ENCODE measurements around the gene BANF2.

Gene BANF2

DNA sequence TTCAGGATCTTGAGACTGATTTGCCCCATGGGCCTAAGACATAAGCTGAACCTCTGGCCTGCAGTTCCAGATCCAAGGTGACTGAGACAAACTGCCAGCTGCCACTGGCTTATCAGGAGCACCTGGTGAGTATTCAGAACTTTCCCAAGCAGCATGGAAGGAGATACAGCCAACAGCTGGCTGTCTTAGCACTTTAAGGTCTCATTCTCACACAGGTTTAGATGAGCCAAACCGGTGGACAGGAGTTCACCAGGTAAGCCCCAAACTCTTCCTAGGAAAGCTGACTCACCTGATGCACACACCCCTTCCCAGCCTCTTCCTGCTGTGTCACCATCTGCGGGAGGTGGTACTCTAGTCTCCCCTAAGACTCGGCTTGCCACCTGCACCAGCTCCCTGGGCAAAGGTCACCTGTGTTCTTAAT is at the start of gene BANF2:
Gene BANF2 (plus strand): TSS at position 36 of the 421 bp plus-strand sequence. CDS start 25,060 bp downstream, outside the sequence.
- TF ChIP-seq SUZ12 (IDR thresholded peaks at IDR 0.05; ENCODE audit: extremely low read depth, insufficient read depth, insufficient read length), result no peak
- Histone ChIP-seq H3K9ac (ENCODE audit: insufficient read length, low read depth) (no peak within 1 kb of the TSS), H3K27me3 (ENCODE audit: insufficient read depth, insufficient read length) (no peaks in the 10 kb centered on the region), H3K4me3 (ENCODE audit: insufficient read length, low read depth) (no peak within 1 kb of the TSS), H3K4me1 (ENCODE audit: insufficient read depth, insufficient read length) (no peaks in the 10 kb centered on the region), H3K36me3 (ENCODE audit: insufficient read depth, insufficient read length, low read length) (no peaks in the 10 kb centered on the region), H3K9me3 (ENCODE audit: insufficient read depth, low read length) (no peaks in the 10 kb centered on the region)
- no peak for DNase-seq (ENCODE audit: low read depth, low spot score)

DNA sequence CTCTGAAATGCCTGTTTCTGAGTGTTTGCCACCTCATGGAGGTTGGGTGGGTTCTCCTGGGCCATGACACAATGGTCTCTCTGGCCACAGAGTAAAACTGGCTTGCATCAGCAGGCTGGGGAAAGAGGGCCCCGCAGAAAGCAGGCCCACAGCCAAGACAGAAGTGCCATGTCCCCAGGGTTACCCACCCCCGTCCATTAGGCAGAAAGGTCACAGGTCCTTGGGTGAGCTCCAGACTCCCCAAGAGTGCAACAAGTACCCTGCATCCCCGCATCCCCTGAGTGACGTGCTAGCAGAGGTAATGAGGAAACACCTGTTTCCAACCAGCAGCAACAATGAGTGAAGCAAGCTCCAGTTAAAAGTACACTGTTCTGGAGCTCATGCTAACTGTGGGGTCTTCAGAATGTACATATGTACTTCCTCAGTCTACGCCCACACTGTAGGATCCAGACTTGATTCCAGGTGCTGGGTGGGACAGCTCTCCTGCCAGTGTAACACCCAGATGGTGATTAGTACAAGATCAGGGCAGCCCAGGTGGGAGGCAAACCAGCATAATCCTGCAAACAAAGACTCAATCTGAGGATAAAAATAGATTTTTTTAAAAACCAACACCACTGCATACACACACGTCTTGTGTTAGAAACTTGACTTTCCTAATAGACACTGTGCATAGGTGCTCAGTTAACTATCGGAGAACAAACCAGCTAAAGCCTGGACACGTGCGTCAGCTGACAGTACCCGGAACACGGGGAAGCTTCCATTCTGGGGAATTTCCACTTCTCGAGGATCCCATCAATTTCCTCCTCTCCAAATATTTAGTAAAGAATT is 49.3 kb upstream of the BANF2 start:
- DNase-seq (ENCODE audit: low read depth, low spot score), result no peak
- TF ChIP-seq ZNF274 (IDR thresholded peaks at IDR 0.05; ENCODE audit: low read depth, low read length) (no peak), SUZ12 (IDR thresholded peaks at IDR 0.05; ENCODE audit: extremely low read depth, insufficient read depth, insufficient read length) (no peak), YY1 (IDR thresholded peaks at IDR 0.05; ENCODE audit: insufficient read depth, insufficient read length) (no peak)
- no peak overlapping the region for H3K9ac ChIP-seq (ENCODE audit: insufficient read length, low read depth)
- H3K27me3 ChIP-seq (ENCODE audit: insufficient read depth, insufficient read length), result no peaks in the 10 kb centered on the region
- H3K4me1 ChIP-seq (ENCODE audit: insufficient read depth, insufficient read length), result peaks cover 11% of the 10 kb centered on the region
- H3K9me3 ChIP-seq (ENCODE audit: insufficient read depth, low read length), result no peaks in the 10 kb centered on the region
- no peak overlapping the region for H3K4me3 ChIP-seq (ENCODE audit: insufficient read length, low read depth)
- peaks cover 69% of the 10 kb centered on the region for H3K36me3 ChIP-seq (ENCODE audit: insufficient read depth, insufficient read length, low read length)

DNA sequence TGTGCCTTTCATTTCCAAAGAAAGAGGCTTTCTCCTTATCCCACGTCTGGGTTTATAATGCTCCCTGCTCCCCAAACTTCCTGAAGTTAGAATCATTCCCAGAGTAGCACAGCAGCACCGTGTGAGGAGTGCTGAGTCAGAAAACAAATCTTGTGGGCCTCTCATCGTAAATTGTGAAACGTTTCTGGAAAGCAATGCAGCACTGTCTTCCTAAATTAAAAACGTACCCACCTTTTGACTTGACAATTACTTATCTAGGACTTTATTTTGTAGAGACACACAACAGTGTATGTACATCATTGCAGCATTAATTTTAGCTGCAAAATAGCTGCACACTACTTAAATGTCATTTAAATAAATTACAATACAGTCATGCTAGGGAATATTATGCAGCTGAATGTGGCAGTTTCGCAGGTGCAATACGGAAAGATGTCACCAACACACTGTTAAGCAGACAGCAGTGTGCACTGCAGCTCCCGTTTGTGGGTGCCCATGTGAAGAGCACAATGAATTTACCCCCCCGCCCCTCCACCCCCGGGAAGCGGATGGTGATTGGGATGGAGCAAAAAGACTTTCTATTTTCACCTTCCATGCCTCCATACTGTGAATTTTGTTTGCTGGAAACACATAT is 48.5 kb upstream of the BANF2 start:
- no peak overlapping the region for H3K9ac ChIP-seq (ENCODE audit: insufficient read length, low read depth)

GRCh38 chr20:17651760-17652388 is 47.9 kb upstream of the BANF2 start:
- no peak for DNase-seq (ENCODE audit: low read depth, low spot score)
- H3K4me1 ChIP-seq (ENCODE audit: insufficient read depth, insufficient read length), result peaks cover 6% of the 10 kb centered on the region

More for the DNA sequence above, 48.5 kb upstream of the BANF2 start:
- Histone ChIP-seq H3K27me3 (ENCODE audit: insufficient read depth, insufficient read length) (no peaks in the 10 kb centered on the region), H3K9me3 (ENCODE audit: insufficient read depth, low read length) (no peaks in the 10 kb centered on the region), H3K4me1 (ENCODE audit: insufficient read depth, insufficient read length) (peaks cover 8% of the 10 kb centered on the region), H3K4me3 (ENCODE audit: insufficient read length, low read depth) (no peak overlapping the region), H3K36me3 (ENCODE audit: insufficient read depth, insufficient read length, low read length) (peaks cover 69% of the 10 kb centered on the region)
- DNase-seq (ENCODE audit: low read depth, low spot score), result no peak
- no peak for TF ChIP-seq SUZ12 (IDR thresholded peaks at IDR 0.05; ENCODE audit: extremely low read depth, insufficient read depth, insufficient read length)
- TF ChIP-seq ZNF274 (IDR thresholded peaks at IDR 0.05; ENCODE audit: low read depth, low read length), result no peak
- TF ChIP-seq YY1 (IDR thresholded peaks at IDR 0.05; ENCODE audit: insufficient read depth, insufficient read length), result no peak

DNA sequence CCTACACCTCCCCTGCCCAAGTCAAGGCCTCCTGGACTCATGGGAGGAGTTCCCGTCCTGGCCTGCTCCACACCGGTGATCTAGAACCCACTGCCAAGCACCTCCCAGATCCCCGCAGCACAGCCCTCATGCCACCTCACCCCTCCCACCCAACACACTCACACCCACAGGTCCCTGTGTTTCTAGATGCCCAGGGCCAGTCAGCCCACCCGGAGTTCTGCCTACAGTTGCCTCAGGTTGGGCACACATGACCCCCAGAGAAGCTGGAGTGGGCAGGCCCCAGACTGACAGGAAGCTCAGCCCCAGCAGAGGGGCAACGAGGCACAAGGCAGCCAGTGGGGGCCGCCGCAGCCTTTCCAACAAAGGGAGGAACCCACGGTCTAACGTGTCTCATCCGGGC is 47.4 kb upstream of the BANF2 start:
- TF ChIP-seq ZNF274 (IDR thresholded peaks at IDR 0.05; ENCODE audit: low read depth, low read length) (no peak), YY1 (IDR thresholded peaks at IDR 0.05; ENCODE audit: insufficient read depth, insufficient read length) (no peak), SUZ12 (IDR thresholded peaks at IDR 0.05; ENCODE audit: extremely low read depth, insufficient read depth, insufficient read length) (no peak)
- H3K27me3 ChIP-seq (ENCODE audit: insufficient read depth, insufficient read length), result no peaks in the 10 kb centered on the region
- no peak for DNase-seq (ENCODE audit: low read depth, low spot score)
- H3K9ac ChIP-seq (ENCODE audit: insufficient read length, low read depth), result no peak overlapping the region
- H3K4me1 ChIP-seq (ENCODE audit: insufficient read depth, insufficient read length), result peaks cover 6% of the 10 kb centered on the region
- H3K36me3 ChIP-seq (ENCODE audit: insufficient read depth, insufficient read length, low read length), result peaks cover 75% of the 10 kb centered on the region
- no peaks in the 10 kb centered on the region for H3K9me3 ChIP-seq (ENCODE audit: insufficient read depth, low read length)
- H3K4me3 ChIP-seq (ENCODE audit: insufficient read length, low read depth), result no peak overlapping the region

More at GRCh38 chr20:17651760-17652388, 47.9 kb upstream of the BANF2 start:
- Histone ChIP-seq H3K9me3 (ENCODE audit: insufficient read depth, low read length) (no peaks in the 10 kb centered on the region), H3K4me3 (ENCODE audit: insufficient read length, low read depth) (no peak overlapping the region), H3K9ac (ENCODE audit: insufficient read length, low read depth) (no peak overlapping the region), H3K36me3 (ENCODE audit: insufficient read depth, insufficient read length, low read length) (peaks cover 74% of the 10 kb centered on the region), H3K27me3 (ENCODE audit: insufficient read depth, insufficient read length) (no peaks in the 10 kb centered on the region)
- no peak for TF ChIP-seq YY1 (IDR thresholded peaks at IDR 0.05; ENCODE audit: insufficient read depth, insufficient read length)
- no peak for TF ChIP-seq SUZ12 (IDR thresholded peaks at IDR 0.05; ENCODE audit: extremely low read depth, insufficient read depth, insufficient read length)
- no peak for TF ChIP-seq ZNF274 (IDR thresholded peaks at IDR 0.05; ENCODE audit: low read depth, low read length)

DNA sequence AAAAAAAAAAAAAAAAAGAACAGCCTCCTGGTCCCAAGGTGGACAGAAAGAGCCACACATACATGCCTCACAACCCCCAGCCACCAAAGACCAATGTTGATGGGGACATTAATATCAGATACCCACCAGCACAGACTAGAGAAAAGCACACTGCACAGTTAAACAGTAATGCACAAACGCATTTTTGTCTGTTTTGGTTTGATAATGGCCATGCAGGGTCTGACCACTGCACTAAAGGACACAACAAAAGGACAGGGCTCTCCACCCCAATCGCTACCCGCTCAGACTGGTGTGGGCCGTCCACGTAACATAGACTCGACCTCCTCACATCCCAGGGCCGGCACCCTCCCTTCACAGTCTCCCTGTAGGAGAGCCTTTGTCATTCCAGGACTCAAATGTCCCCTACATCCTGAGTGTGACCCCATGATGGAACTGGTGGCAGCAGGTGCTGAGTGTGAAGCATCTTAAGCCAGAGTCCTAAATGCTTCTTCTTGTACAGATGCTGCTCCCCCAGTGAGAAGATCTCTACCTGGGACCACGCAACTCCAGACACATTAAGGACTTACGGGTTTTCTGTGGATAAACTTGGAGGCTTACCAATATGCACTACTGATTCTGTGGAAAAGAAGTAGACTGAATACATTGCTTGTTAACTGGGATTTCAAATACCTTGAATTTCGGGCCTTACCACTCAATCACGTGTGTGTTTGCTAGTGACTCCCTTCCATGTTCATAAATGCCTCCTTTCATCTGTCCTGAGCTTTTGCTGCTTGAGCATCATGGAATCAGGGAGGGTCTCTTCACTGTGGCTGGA is 45.7 kb upstream of the BANF2 start:
- H3K9me3 ChIP-seq (ENCODE audit: insufficient read depth, low read length), result peaks cover 9% of the 10 kb centered on the region; the same call in 1 of the 2 replicates
- no peak overlapping the region for H3K9ac ChIP-seq (ENCODE audit: insufficient read length, low read depth)
- H3K4me3 ChIP-seq (ENCODE audit: insufficient read length, low read depth), result no peak overlapping the region
- TF ChIP-seq SUZ12 (IDR thresholded peaks at IDR 0.05; ENCODE audit: extremely low read depth, insufficient read depth, insufficient read length) (no peak), YY1 (IDR thresholded peaks at IDR 0.05; ENCODE audit: insufficient read depth, insufficient read length) (no peak), ZNF274 (IDR thresholded peaks at IDR 0.05; ENCODE audit: low read depth, low read length) (no peak)
- peaks cover 78% of the 10 kb centered on the region for H3K36me3 ChIP-seq (ENCODE audit: insufficient read depth, insufficient read length, low read length)
- DNase-seq (ENCODE audit: low read depth, low spot score), result no peak
- H3K27me3 ChIP-seq (ENCODE audit: insufficient read depth, insufficient read length), result no peaks in the 10 kb centered on the region
- H3K4me1 ChIP-seq (ENCODE audit: insufficient read depth, insufficient read length), result peaks cover 4% of the 10 kb centered on the region
